Stimulated activated CD4-positive, alpha-beta T cell treated with anti-CD3 and anti-CD28 coated beads, Interleukin-1b, Interleukin-23, amount 100 ng/mL, for 4 hours (primary cell): ENCODE measurements around the gene LIPH.
"Not testable (repeated sequence)": the region's sequence is repeated elsewhere in the genome, so short reads cannot be mapped to it uniquely, and the experiment has no call there.

Experiments
- DNase-seq, 2 donors: peaks; one replicate each; pipeline ENCODE4 v3.0.0-alpha.2; 2020; ENCODE audit warnings: low read depth in 2 of 2

LIPH gene

DNA sequence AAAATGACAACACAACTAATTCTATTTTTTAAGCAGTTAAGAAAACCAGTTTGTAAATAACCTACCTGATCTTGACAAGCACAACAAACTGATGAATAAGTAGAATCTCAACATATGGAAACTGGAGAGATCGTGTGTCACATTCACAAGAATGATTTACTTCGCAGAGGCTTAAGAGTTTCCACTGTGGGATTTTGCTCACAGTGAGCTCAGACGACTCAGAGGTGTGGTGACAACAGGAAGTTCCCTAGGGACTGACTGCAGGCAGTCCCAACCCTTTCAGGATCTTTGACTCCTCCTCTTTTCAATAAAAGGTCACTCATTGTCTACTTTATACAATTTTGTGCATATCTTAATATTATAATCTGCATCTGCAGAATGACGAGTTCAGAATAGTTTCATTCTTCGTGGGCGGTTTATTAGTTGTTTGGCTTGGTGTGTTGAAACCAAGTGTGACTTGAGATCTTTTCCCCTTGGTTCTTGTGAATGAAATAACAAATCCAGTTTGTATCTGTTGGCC, at the start of gene LIPH:
Gene LIPH, minus strand, starts transcription at position 231 of the 520 bp plus-strand sequence. Its CDS starts 117 bp downstream, at position 114.
- no peak for DNase-seq

DNA sequence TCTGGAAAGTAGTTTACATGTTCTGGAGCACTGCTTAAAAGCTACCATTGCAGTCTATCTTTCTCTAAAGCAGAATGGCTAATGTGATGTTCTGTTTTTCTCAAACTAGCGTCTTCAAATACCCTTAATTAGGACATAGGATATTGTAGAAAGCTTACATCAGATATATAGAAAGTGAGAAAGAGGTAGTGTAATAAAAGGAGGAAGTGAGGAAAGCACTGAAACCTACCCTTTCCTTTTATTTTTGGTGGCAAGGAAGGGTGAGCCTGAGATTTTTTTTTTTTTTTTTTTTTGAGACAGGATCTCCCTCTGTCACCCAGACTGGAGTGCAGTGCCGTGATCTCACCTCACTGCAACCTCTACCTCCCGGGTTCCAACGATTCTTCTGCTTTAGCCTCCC, 43.1 kb upstream of the LIPH start:
- no peak for DNase-seq

DNA sequence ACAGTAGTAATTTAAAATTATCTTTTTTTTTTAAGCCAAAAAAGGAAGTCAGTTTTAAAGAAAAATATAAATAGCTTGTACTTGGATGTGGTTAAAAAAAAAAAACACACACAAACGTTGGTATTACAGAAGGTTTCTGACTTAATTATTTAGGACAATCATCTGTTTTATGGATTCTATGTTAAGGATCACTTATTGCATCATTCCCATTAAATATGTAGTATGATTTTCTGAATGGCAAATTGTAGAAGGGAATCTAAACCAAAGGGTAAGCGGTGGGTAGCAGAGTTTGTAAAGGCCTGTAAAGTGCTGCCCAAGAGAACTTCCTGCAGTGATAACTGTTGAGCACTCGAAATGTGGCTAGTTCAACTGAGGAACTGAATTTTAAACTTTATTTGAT, 41.7 kb upstream of the LIPH start:
- DNase-seq = no peak

DNA sequence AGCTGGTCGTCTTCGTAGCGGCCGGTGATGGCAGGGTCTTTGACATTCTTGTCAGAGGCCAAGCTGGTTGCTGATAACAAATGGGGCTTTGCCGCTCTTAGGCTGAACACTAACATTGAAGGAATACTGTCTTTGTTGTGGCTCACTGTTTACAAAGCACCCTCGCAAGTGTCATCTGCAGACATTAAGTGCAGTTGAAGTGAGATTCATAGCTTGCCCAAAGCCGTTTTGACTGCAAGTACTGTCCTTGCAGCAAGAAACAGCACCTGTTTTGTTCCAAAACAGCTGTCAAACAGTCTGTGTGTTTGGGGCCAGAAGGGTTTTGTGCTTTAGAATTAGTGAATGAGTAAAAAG, 34.3 kb upstream of the LIPH start:
- no peak for DNase-seq

DNA sequence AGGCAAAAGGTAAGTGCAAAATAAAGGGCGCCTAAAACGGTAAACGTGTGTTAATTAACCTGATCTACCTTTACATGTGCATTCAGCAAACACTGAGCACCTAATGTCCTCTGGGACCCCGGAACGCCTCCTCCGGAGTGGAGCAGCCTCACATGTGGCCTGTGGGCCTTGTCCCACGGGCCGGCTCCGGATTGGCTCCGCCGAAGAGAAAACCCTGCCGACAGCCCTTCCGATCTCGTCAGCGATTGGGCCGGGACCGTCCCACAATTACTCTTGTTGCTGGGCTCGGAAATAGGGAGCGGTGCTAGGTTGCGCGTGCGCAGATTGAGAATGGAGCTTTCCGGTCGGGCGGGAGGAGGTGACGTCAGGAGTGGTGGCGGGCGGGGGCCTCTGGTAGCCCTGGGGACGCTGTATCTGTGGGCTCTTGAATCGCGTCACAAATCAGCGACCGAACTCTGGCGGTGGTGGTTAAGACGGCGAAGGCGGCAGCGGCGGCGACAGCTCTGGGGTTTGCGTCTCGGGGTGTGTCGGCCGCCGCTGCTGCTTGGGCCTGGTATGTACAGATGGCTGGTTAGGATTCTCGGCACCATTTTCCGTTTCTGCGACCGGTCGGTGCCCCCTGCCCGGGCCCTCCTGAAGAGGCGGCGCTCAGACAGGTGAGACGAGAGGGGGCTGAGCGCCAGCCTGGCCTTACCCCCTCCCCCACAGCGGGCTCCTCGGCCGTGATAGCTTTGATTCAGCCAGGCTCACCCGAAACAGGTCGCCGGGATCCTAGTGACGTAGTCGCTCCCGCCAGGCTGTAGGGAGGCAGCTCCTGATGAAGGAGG, 33.7 kb upstream of the LIPH start, which contains the start of gene SENP2:
Gene SENP2, plus strand, starts transcription at position 437 of the 827 bp plus-strand sequence. Its CDS starts 119 bp downstream, at position 556.
- DNase-seq = peak; percentile 96 to 99

DNA sequence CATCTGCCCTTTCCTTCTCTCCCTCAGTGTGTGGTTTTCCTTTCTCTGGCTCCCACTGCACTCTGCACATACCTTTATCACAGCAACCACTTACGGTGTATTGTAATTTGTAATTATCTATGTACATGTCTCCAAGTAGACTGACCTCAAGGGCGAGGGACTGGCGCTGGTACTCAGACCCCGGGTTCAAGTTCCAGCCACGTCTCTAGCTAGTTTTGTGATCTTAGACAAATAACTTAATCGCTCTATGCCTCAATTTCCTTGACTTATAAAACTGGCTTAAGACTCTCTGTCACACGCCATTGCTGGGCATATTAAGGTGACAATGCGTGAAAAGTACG, 33.1 kb upstream of the LIPH start:
- DNase-seq = no peak

DNA sequence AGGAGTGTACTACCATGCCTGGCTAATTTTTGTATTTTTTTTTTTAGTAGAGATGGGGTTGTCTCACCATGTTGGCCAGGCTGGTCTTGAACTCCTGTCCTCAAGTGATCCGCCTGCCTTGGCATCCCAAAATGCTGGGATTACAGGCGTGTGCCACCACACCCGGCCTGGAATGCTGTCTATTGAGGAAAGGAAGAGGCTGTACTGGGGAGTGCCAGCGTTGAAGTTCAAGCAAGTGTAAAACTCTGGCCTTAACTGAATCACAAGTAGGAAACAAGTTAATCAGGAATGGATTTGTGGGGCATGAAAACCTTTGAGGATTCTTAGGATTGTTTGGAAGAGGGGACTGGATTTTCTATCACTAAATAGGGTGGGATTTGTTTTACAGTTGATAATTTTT, 32.3 kb upstream of the LIPH start:
- no peak for DNase-seq

DNA sequence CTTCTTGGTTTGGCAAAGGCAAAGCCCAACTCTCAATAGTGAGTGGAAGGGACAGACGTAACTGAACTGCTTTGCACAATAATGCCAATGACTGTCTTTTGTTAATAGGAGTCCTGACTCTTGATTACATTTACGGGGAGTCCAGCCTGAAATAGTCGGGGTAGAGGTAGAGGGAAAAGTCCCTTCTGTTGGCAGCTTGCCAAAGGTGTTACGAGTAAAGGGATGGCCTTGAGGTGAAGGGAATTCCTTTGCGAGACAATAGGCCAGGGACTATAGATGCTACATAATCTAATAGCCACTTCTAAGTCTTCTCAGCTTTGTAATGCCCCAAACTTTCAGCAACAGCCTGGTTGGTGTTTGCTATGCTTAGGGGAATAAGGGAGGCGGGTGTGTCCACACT, 31.5 kb upstream of the LIPH start:
- no peak for DNase-seq

DNA sequence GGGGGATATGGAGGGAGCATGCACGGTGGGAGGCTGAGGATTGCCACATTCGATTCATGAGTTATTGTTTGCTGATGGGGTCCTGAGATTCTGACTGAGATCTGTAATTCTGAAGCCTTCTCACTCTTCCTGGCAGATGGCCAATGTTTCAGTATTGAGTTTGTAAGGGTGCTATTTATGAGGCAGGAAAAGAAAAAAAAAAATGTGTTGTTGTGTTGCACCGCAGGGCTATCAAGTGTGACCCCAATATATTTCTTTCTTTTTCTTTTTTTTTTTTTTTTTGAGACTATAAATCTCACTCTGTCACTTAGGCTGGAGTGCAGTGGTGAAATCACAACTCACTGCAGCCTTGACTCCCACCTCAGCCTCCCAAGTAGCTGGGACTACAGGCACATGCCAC, 30.5 kb upstream of the LIPH start:
- no peak for DNase-seq

DNA sequence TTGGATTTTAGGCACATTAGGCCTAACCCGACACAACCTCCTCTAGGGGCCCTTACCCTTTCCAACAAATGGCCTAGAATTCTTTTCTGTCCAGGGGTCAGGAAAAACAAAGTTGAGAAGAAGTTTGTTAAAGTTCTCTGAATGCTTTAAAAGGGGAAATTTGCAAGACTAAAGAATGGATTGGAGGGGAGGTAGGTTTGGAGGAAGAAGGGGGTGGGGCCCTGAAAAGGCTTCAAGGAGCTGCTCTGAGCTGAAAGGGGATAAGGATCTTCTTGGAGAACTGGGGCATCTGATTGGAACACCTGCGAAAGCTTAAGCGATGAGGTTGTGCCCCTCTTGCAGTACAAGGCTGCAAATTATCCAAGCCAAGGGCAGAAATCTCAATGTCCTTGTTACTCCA, 29.8 kb upstream of the LIPH start:
- no peak for DNase-seq

DNA sequence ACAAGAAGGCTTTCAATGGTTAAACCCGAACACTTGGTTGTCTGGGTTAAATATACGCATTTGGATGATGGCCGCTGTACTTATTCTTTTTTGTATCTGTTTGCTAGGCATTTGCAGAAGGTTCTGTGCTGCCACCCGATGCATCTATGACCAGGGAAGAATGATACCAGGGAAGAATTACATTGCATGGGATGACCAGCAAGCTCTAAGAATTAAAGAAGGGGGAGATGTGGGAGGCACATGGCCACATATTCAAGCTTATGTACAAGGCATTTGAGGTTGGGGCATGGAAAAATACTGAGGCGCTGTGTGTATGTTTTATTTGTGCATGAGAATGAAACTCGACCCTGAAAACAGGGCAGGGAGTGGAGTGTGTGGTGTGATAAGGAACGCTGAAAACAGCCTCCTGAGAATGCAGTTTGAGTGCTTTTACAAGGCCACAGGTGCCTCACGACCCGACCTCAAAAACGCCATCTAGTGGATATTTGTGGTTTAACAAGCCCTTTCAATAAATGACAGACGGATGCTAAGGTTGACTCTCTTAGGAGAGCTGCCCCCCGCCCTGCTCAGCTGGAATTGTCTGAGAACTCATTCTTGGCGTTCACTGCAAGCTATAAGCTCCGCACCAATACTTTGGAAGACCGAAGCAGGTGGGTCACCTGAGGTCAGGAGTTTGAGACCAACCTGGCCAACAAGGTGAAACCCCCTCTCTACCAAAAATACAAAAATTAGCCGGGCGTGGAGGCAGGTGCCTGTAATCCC, 22.9 kb upstream of the LIPH start:
- DNase-seq = peak; percentile 6 to 25

DNA sequence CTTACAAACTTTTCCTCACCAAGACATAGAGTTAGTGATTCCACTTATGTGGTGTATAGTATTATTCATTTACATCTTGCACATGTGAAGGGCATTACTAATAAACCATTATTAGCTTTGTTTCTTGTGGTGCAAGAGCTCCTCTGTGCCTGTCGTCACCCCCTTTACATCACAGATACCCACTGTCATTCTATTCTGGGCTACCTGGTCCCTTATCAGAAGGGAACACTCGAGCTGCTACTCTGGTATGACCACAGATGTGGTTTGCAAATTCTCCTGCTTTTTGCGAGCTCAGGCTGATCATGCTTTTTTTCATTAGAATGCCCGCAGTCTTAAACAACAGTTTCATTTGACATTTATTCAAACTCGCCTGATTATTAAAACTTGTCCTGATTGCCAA, 19.8 kb upstream of the LIPH start:
- no peak for DNase-seq

DNA sequence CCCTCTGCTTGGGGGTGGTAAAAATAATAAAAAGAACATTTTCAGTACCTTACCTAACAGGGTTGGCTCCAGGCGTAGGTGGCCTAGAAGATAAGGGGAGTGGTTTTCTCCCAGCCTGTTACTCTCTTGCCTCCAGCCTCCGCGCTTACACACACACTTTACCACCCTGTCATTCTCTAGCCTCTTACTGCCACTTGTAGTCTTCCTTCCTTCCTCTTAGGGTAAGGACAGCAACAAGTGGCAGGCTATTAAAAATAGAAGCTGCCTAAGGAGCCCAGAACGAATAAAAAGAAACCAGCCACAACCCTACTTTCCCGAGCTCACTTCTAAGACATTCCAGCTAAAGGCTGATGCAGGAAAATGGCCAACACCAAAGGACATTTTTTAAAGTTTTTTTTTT, 9.6 kb upstream of the LIPH start:
- DNase-seq = no peak

DNA sequence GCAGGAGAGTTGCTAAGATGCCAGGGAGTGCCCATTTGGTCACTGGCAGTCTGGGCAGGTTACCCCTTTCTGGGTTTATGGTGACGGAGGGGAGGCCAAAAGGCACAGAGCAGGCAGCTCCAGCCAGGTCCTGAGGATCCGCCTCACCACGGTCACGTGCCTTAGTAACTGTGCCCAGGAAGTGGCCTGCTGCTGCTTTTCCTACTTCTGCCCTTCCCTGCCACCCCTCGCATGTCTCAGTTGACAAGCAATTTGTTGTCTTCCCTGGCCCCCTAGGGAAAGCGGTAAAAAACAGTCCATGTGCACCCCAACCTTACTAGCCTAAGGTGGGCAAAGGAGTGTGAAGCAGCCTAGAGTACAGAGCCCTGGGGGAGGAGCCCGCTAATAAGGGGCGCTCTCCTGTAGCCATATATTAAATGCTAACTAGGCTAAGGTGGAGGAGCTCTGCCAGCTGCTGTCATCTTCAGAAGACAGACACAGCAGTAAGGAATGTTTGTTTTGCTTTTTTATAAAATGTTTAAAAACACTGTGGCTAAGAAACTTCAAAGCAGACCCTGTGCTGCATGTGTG, 9.1 kb upstream of the LIPH start:
- no peak for DNase-seq

DNA sequence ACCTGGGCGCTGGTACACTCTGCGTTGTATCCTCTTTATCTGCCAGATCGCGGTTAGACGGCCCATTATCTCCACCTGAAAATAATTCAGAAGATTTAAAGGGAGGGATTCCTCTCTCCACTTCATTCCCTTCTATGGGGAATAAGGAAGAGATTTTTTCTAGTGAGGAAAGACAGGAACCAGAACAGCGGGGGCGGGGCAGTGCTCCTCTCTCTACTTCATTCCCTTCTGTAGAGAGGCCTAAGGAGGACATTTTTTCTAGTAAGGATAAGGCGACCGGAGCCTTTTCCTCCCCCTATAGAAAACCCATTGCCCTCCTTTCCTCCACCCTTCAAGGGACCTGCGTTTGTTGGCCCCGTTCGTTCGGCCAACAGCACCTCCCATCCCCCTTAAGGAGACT, 8.3 kb upstream of the LIPH start:
- DNase-seq = no peak

DNA sequence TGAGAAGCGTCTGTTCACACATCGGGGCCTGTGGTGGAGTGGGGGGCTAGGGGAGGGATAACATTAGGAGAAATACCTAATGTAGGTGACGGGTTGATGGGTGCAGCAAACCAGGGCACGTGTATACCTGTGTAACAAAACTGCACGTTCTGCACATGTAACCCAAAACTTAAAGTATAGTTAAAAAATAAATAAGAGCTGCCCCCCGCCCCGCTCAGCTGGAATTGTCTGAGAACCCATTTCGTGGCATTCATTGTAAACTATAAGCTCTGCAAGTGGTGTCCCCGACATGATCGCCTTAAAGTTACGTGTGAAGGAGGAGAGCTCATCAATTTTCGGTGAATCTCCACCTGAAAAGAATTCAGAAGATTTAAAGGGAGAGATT, 7.3 kb upstream of the LIPH start:
- no peak for DNase-seq

DNA sequence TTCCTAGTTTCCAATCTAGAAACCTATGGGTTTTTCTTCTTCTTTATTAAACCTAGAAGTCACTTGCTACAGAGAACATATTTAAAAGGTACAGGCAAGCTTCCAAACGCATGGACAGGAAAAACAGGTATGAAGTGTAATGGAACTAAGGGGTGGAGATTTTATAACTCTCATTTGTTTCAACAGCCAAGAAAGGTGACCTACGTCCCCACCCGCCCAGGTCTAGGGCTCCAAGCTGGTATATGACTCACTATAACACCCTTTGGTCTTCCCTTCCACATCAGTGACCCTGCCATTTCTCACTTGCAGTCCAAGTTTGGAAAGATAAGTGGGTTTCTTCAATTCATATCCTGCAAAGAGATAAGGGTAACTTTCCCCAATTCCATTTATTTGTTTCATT, 6.0 kb upstream of the LIPH start:
- no peak for DNase-seq

DNA sequence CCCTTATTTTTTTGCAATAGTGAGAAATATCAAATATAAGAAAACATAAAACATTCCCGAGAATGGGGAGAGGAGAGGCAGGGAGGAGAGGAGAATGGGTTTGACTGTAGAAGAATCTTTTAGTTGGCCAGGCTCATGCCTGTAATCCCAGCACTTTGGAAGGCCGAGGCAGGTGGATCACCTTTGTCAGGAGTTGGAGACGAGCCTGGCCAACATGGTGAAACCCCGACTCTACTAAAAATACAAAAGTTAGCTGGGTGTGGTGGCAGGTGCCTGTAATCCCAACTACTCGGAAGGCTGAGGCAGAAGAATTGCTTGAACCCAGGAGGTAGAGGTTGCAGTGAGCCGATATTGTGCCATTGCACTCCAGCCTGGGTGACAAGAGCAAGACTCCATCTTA, 4.3 kb upstream of the LIPH start:
- not testable (repeated sequence) for DNase-seq

DNA sequence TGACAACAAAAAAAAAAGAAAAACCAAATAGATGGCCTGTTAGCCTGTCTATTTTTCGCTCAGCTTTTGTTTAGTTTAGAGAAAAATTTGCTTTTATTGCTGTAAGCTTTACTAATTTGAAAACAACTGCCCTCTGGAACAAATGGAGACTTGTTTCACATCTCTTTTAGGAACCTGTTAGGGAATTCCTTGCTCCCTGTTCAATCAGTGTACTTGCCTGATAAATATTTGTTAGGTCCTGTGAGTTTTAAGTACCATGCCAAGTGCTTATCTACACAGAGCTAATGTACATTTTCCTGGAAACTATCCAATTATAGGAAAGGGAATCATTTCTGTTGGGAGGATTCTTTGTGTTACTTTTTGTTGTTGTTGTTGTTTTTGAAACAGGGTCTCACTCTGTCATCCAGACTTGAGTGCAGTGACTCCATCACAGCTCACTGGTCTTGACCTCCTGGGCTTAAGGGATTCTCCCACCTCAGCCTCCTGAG, 3.5 kb upstream of the LIPH start:
- DNase-seq = no peak

DNA sequence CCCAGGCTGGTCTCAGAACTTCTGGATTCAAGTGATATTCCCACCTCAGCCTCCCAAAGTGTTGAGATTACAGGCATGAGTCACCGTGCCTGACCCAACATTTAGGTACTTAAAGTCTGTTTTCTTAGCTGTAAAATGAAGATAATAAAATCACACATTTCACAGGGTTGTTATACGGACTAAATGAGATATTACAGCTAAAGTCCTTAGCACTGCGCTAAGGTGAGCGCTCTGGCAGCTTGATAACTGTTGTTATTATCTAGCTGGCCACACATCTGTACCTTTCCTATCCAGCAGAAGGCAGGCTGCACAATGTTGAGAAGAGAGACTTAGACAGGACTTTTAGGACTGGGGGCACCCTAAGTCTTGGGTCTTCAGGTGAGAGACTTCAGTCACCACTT, 2.7 kb upstream of the LIPH start:
- DNase-seq = no peak

DNA sequence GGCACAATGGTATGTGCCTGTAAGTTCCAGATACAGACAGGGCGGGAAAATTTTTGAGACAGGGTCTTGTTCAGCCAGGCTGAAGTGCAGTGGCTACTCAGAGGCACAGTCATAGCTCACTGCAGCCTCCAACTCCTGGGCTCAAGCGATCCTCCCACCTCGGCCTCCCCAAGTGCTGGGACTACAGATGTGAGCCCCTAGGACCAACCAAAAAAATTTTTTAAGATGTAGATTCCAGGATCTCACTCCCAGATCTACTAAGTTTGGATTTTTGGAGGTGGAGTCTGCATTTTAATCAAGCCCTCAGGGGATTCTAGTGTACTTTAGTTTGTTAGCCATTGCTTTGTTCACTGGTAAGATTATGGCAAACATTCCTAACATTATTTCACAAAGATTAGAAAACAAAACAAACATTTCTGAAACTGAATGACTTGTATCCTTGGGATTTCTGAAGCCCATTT, 2.7 kb downstream of the LIPH start:
- DNase-seq = no peak

DNA sequence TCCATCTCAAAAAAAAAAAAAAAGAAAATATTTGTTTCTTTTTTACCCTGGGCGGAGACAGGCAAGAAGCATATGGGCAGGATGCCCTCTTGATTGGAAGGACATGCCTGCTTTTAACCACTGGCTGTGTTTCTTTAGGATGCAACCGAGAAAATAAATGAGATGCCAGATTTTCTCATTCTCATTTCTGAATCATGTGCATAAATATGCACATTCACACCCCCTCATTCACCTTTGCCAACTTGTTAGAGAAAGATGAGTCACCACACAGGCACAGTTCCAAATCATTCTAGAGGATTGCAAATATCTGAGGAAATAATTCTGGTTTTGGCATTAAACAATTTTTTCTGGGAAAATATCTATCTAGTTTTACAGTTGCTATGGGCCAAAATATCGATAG, 3.3 kb downstream of the LIPH start:
- DNase-seq = no peak

DNA sequence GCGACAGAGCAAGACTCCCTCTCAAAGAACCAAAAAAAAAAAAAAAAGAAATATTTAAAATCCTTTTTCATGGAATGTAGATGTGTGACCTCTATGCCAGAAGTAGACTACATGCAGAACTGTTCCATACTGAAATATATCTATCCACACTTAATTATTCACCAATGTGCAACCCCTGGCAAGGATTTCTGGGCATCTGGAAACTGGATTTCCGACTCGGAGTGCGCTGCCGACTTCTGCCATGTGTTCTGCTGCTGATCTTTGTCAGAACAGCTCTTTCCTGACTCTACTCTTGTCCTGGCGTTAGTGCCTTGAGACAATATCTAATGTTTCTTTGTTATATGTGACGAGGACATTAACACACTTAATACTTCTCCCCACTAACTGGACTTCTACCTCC, 11.7 kb downstream of the LIPH start:
- no peak for DNase-seq
